Liver (tissue), 9 donors: ENCODE data around the gene DBP. TPM values are rescaled to one million over a fixed set of nuclear protein-coding genes. Genes with fewer than 3 reads are reported as not detected.

ENCODE experiments used
- DNase-seq: peaks from one replicate; pipeline ENCODE4 v3.0.0-alpha.2; 2017; ENCODE audit warnings: low spot score
- H3K27ac ChIP-seq, 2 donors: one replicate each; pipeline ENCODE4 v1.7.0; 2013; ENCODE audit warnings: inconsistent platforms in 2 of 2, low read length in 2 of 2, control low read depth in 1 of 2, low read depth in 1 of 2, mild to moderate bottlenecking in 1 of 2
- H3K27me3 ChIP-seq, 4 donors: one replicate each; pipeline versions ENCODE4 v1.6.1 to v1.7.0; 2013; ENCODE audit warnings: low read length in 3 of 4, inconsistent platforms in 1 of 4, mild to moderate bottlenecking in 1 of 4, moderate library complexity in 1 of 4; ENCODE audit not compliant: control insufficient read depth in 4 of 4, insufficient read depth in 4 of 4
- H3K36me3 ChIP-seq, 4 donors: one replicate each; pipeline versions ENCODE4 v1.6.1 to v1.7.0; 2013; ENCODE audit warnings: low read length in 3 of 4, mild to moderate bottlenecking in 3 of 4, low read depth in 1 of 4, moderate library complexity in 1 of 4; ENCODE audit not compliant: control insufficient read depth in 4 of 4, insufficient read depth in 3 of 4
- H3K4me1 ChIP-seq, 4 donors: one replicate each; pipeline versions ENCODE4 v1.6.1 to v1.7.0; 2013; ENCODE audit warnings: low read length in 3 of 4, mild to moderate bottlenecking in 3 of 4, moderate library complexity in 1 of 4; ENCODE audit not compliant: control insufficient read depth in 4 of 4, insufficient read depth in 4 of 4
- H3K4me3 ChIP-seq, 3 donors: one replicate each; pipeline versions ENCODE4 v1.6.1 to v1.7.0; 2013; ENCODE audit warnings: low read length in 3 of 3, control low read depth in 1 of 3, low read depth in 1 of 3, mild to moderate bottlenecking in 1 of 3
- H3K9ac ChIP-seq, 2 donors: one replicate each; pipeline ENCODE4 v1.7.0; 2013; ENCODE audit warnings: low read length in 2 of 2, mild to moderate bottlenecking in 2 of 2, moderate library complexity in 2 of 2, control low read depth in 1 of 2, low read depth in 1 of 2
- H3K9me3 ChIP-seq, 4 donors: one replicate each; pipeline versions ENCODE4 v1.6.1 to v1.7.0; 2013; ENCODE audit warnings: low read length in 3 of 4; ENCODE audit not compliant: control insufficient read depth in 4 of 4
- ATF3 ChIP-seq: IDR thresholded peaks from 2 replicates; pipeline ENCODE4 v1.6.1; 2016; ENCODE audit warnings: antibody characterized with exemption
- CTCF ChIP-seq: fragments of 150-350 bp; IDR thresholded peaks from 2 replicates; pipeline ENCODE4 v1.5.1; 2017; ENCODE audit warnings: improper control_type of control experiment, low read depth, low read length; ENCODE audit not compliant: missing input control
- FOXA2 ChIP-seq: IDR thresholded peaks from 2 replicates; pipeline ENCODE4 v1.6.1; 2016; ENCODE audit warnings: antibody characterized with exemption
- HNF4G ChIP-seq: IDR thresholded peaks from 2 replicates; pipeline ENCODE4 v1.6.1; 2016; ENCODE audit warnings: antibody characterized with exemption
- JUND ChIP-seq, 2 donors: IDR thresholded peaks; 2 replicates each; pipeline ENCODE4 v1.6.1; 2016; ENCODE audit warnings: antibody characterized with exemption in 2 of 2
- NR2F2 ChIP-seq: IDR thresholded peaks from 2 replicates; pipeline ENCODE4 v1.6.1; 2016; ENCODE audit warnings: antibody characterized with exemption
- RAD21 ChIP-seq, 2 donors: IDR thresholded peaks; 2 replicates each; pipeline ENCODE4 v1.6.1; 2016; ENCODE audit warnings: antibody characterized with exemption in 2 of 2, mild to moderate bottlenecking in 2 of 2
- SP1 ChIP-seq: IDR thresholded peaks from 2 replicates; pipeline ENCODE4 v1.6.1; 2018; ENCODE audit warnings: antibody characterized with exemption, mild to moderate bottlenecking
- YY1 ChIP-seq: IDR thresholded peaks from 2 replicates; pipeline ENCODE4 v1.6.1; 2016; ENCODE audit warnings: antibody characterized with exemption, mild to moderate bottlenecking
- WGBS: extraction: QIAGEN DNeasy Blood & Tissue Kit; methylation state at CpG from one replicate; pipeline ENCODE4 v1.1.7; 2013; 5-methylcytosine and 5-hydroxymethylcytosine counted together
- polyA plus RNA-seq, 2 donors: library from polyadenylated mRNA; stranded (reverse) in 1 of 2; unstranded in 1 of 2; fragments of 200-250 nt in 1 of 2; fragments of >200 nt in 1 of 2; fragmentation: Nextera tagmentation in 1 of 2; extraction: Ambion mirVana in 1 of 2; gene quantifications; one replicate each; pipeline versions ENCODE4 v1.2.1 to v1.2.3, GENCODE V29; 2013 to 2015
- total RNA-seq, 2 donors: library from RNA; depleted of rRNA; stranded (reverse); fragments of >200 nt; gene quantifications; one replicate each; pipeline ENCODE4 v1.2.3, GENCODE V29; 2014
- TF ChIP-seq, protein P1 (sequence below): IDR thresholded peaks from 2 replicates; pipeline ENCODE4 v1.6.1; 2016; ENCODE audit warnings: antibody characterized with exemption, mild to moderate bottlenecking
- donor health status: healthy.
- donor health status: healthy.
- donor health status: healthy.
- donor health status: healthy.
- donor health status: healthy.

The DBP gene
- total and polyA plus RNA-seq, 4 donors = 1.2 to 4.5 (median 1.8) TPM

DNA sequence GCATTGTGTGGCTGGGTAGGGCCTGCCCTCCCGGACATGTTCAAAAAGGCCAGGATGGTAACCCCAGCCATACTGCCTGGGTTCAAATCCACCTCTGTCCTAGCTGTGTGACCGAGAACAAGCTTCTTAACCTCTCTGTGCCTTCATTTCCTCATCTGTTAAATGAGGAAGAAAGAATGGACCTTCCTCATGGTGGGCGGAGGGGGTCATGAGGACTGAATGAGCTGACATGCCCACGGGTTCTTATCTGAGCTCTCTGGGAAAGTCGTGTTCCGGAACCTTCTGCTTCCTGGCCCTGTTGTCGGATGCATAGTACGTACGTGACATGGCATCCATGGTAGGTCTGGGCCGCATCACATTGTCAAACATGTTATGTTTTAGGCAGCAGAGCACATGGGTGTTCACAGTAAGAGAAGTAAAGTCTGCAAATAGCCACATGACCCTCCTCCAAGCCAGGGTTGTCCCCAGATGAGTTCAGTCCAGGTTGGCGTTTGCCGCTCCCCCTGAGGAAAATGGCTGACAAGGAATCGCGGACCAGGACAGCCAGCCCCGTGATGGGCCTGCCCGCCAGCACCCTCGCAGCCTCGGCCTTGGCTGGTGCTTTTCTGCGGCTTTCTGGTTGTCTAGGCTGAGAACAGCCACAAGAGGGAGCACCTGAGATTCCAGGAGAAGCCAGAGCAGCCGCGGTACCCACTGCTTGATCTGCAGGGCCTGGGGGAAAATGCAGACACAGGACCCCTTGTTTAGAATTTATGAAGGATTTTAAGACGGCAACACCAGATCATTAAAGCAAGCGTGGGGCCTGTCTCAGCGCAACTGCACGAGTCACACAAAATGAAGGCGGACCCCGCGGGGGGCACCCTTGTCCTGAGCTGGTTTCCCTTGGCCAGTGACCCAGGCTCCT lies 38.0 kb upstream of the DBP start:
- Histone ChIP-seq H3K27me3 (no peaks in the 10 kb centered on the region), H3K27ac (peak overlapping the region; percentile 43 to 60), H3K9me3 (no peaks in the 10 kb centered on the region), H3K4me1 (peaks cover 0 to 3% (median 0%) of the 10 kb centered on the region in 4 donors), H3K9ac (no peak overlapping the region), H3K36me3 (no peaks in the 10 kb centered on the region), H3K4me3 (no peak overlapping the region)
- peak; percentile 79 for DNase-seq
- TF ChIP-seq FOXA2 = no peak
- TF ChIP-seq SP1 = peak; percentile 15
- TF ChIP-seq RAD21 (IDR thresholded peaks at IDR 0.05) = peak; percentile 85 to 92
- TF ChIP-seq, protein P1, sequence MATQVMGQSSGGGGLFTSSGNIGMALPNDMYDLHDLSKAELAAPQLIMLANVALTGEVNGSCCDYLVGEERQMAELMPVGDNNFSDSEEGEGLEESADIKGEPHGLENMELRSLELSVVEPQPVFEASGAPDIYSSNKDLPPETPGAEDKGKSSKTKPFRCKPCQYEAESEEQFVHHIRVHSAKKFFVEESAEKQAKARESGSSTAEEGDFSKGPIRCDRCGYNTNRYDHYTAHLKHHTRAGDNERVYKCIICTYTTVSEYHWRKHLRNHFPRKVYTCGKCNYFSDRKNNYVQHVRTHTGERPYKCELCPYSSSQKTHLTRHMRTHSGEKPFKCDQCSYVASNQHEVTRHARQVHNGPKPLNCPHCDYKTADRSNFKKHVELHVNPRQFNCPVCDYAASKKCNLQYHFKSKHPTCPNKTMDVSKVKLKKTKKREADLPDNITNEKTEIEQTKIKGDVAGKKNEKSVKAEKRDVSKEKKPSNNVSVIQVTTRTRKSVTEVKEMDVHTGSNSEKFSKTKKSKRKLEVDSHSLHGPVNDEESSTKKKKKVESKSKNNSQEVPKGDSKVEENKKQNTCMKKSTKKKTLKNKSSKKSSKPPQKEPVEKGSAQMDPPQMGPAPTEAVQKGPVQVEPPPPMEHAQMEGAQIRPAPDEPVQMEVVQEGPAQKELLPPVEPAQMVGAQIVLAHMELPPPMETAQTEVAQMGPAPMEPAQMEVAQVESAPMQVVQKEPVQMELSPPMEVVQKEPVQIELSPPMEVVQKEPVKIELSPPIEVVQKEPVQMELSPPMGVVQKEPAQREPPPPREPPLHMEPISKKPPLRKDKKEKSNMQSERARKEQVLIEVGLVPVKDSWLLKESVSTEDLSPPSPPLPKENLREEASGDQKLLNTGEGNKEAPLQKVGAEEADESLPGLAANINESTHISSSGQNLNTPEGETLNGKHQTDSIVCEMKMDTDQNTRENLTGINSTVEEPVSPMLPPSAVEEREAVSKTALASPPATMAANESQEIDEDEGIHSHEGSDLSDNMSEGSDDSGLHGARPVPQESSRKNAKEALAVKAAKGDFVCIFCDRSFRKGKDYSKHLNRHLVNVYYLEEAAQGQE = no peak
- TF ChIP-seq ATF3 = no peak
- TF ChIP-seq CTCF = peak; percentile 74
- TF ChIP-seq YY1 = peak; percentile 84
- no peak for TF ChIP-seq HNF4G
- peak; percentile 8 for TF ChIP-seq NR2F2
- WGBS = 36% methylated on average over 28 of the region's 28 CpGs

GRCh38 chr19:48674216-48674809 lies 37.1 kb upstream of the DBP start:
- no peaks in the 10 kb centered on the region for H3K9me3 ChIP-seq
- peaks cover 0 to 3% (median 0%) of the 10 kb centered on the region in 4 donors for H3K4me1 ChIP-seq
- no peaks in the 10 kb centered on the region for H3K27me3 ChIP-seq
- WGBS = 87% methylated on average over 19 of the region's 19 CpGs
- H3K4me3 ChIP-seq = no peak overlapping the region
- TF ChIP-seq JUND (IDR thresholded peaks at IDR 0.05) (no peak), FOXA2 (no peak), YY1 (no peak)
- DNase-seq = no peak
- no peaks in the 10 kb centered on the region for H3K36me3 ChIP-seq
- H3K9ac ChIP-seq = no peak overlapping the region
- peak overlapping the region; percentile 43 to 60 for H3K27ac ChIP-seq
